ENCODE results near the gene LEPR.

DNA sequence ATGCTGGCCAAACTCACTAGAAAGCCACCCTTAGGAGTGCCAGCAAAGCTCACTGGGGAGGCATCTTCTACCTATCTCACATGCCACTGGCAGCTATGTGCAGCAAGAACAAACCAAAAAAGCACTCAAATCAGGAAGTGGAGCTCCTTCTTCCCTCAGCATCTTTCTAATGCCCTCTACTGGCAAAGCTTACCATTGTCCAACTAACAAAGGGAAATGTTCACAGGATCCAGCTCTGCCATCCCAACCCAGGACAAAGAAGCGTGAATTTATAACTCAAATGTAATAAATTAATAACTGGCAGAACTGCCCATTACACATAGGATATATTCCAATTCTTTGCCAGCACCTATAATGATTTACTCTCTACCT is 38.9 kb downstream of the LEPR start:
- TF ChIP-seq, protein P1, sequence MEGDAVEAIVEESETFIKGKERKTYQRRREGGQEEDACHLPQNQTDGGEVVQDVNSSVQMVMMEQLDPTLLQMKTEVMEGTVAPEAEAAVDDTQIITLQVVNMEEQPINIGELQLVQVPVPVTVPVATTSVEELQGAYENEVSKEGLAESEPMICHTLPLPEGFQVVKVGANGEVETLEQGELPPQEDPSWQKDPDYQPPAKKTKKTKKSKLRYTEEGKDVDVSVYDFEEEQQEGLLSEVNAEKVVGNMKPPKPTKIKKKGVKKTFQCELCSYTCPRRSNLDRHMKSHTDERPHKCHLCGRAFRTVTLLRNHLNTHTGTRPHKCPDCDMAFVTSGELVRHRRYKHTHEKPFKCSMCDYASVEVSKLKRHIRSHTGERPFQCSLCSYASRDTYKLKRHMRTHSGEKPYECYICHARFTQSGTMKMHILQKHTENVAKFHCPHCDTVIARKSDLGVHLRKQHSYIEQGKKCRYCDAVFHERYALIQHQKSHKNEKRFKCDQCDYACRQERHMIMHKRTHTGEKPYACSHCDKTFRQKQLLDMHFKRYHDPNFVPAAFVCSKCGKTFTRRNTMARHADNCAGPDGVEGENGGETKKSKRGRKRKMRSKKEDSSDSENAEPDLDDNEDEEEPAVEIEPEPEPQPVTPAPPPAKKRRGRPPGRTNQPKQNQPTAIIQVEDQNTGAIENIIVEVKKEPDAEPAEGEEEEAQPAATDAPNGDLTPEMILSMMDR (IDR thresholded peaks at IDR 0.05): no peak
- no peak for TF ChIP-seq POLR2AphosphoS5 (IDR thresholded peaks at IDR 0.05; ENCODE audit: insufficient read depth in 1 of 2, low read depth in 1 of 2)
